ENCODE measurements around the gene CMTR1. TPM values are rescaled to one million over a fixed set of nuclear protein-coding genes. Genes with fewer than 3 reads are reported as not detected.

Gene CMTR1
- total RNA-seq, 2 donors from 2014 or later, result 28.1 to 147 TPM

DNA sequence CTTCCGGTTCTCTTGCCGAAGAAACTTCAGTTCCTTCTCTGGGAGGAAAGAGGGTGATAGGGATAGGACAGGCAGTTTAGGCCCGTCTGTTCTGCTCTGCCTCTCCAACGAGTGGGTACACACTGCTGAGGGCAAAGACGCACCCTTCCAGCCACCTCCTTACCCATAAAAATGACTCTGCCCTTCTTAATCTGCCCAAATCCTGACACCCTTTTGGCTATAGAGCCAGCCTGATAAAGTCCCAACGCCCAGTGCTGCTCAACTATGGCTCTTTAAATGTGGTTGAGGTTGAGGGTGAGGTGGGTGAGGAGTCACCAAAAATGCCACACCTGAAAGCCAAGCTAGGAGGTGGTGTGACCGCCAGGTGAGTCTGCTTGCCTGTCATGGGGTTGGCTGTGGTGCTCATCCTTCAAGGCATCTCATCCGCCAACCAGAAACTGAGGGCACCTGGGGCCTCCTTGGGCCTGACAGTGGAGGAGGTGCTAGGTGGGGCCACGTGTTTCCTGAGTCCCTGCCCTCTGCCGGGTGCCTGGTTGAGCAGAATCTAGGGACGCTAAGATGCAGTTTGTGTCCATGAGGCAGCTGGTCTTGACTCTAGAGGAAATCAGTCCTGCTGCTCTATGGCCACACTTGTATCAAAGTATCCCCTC lies 50.4 kb downstream of the CMTR1 start:
- Histone ChIP-seq H3K36me3 (no peaks in the 10 kb centered on the region), H3K9me3 (no peaks in the 10 kb centered on the region), H3K27me3 (replicated peaks; ENCODE audit: insufficient read depth) (no peaks in the 10 kb centered on the region), H3K4me1 (replicated peaks) (peaks cover 3% of the 10 kb centered on the region), H3K27ac (no peak overlapping the region), H3K4me3 (no peak overlapping the region)
- no peak for TF ChIP-seq POLR2A (IDR thresholded peaks at IDR 0.05)
- TF ChIP-seq, protein P1, sequence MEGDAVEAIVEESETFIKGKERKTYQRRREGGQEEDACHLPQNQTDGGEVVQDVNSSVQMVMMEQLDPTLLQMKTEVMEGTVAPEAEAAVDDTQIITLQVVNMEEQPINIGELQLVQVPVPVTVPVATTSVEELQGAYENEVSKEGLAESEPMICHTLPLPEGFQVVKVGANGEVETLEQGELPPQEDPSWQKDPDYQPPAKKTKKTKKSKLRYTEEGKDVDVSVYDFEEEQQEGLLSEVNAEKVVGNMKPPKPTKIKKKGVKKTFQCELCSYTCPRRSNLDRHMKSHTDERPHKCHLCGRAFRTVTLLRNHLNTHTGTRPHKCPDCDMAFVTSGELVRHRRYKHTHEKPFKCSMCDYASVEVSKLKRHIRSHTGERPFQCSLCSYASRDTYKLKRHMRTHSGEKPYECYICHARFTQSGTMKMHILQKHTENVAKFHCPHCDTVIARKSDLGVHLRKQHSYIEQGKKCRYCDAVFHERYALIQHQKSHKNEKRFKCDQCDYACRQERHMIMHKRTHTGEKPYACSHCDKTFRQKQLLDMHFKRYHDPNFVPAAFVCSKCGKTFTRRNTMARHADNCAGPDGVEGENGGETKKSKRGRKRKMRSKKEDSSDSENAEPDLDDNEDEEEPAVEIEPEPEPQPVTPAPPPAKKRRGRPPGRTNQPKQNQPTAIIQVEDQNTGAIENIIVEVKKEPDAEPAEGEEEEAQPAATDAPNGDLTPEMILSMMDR (IDR thresholded peaks at IDR 0.05), result no peak
- TF ChIP-seq POLR2AphosphoS5 (IDR thresholded peaks at IDR 0.05), result no peak
- 87% methylated on average over 11 of the region's 11 CpGs for WGBS
- DNase-seq (ENCODE audit: low spot score), result no peak
- intact Hi-C loops (cut with DNase I), result loop anchor here (5.0 kb wide), 1 partner anchor 209 kb away; no protein-coding TSS in a partner anchor

GRCh38 chr6:37483917-37484785 lies 51.1 kb downstream of the CMTR1 start:
- 44% methylated on average over 20 of the region's 20 CpGs for WGBS

DNA sequence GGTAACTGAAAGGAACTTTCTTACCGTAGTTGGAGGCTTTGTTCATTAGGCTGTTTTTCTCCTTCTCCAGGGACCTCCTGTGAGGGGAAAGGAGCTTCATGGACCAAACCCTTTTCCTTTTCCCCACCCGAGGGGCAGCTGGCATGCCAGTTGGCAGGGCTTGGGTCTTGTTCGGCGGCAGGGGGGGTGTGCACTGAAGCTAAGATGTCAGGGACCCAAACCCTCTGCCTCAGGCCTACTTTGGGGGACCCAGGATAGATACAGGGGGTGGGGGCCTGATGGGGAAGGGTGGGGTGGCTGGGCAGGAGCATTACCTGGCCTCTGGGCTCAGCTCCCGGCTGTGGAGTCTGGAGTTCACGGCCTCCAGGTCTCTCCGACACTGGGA lies 51.8 kb downstream of the CMTR1 start:
- H3K4me3 ChIP-seq, result no peak overlapping the region
- no peak overlapping the region for H3K27ac ChIP-seq
- peaks cover 3% of the 10 kb centered on the region for H3K4me1 ChIP-seq (replicated peaks)
- H3K9me3 ChIP-seq, result no peaks in the 10 kb centered on the region
- DNase-seq (ENCODE audit: low spot score), result no peak
- H3K36me3 ChIP-seq, result no peaks in the 10 kb centered on the region
- H3K27me3 ChIP-seq (replicated peaks; ENCODE audit: insufficient read depth), result no peaks in the 10 kb centered on the region
- TF ChIP-seq, protein P1 (IDR thresholded peaks at IDR 0.05), result no peak
- TF ChIP-seq POLR2AphosphoS5 (IDR thresholded peaks at IDR 0.05) (no peak), POLR2A (IDR thresholded peaks at IDR 0.05) (no peak)
- intact Hi-C loops (cut with DNase I), result loop anchor here (5.0 kb wide), 1 partner anchor 208 kb away; no protein-coding TSS in a partner anchor
- WGBS, result 94% methylated on average over 7 of the region's 7 CpGs

More at GRCh38 chr6:37483917-37484785, 51.1 kb downstream of the CMTR1 start:
- peak; percentile 49 for DNase-seq (ENCODE audit: low spot score)
- TF ChIP-seq, protein P1 (IDR thresholded peaks at IDR 0.05), result peak; percentile 80 to 85 (median 83)
- TF ChIP-seq POLR2AphosphoS5 (IDR thresholded peaks at IDR 0.05), result no peak
- no peaks in the 10 kb centered on the region for H3K27me3 ChIP-seq (replicated peaks; ENCODE audit: insufficient read depth)
- H3K4me1 ChIP-seq (replicated peaks), result peaks cover 3% of the 10 kb centered on the region
- no peaks in the 10 kb centered on the region for H3K9me3 ChIP-seq
- no peaks in the 10 kb centered on the region for H3K36me3 ChIP-seq
- H3K4me3 ChIP-seq, result no peak overlapping the region
- no peak overlapping the region for H3K27ac ChIP-seq
- intact Hi-C loops (cut with DNase I), result loop anchor here (5.0 kb wide), 1 partner anchor 208 kb away; no protein-coding TSS in a partner anchor

- DNase-seq (ENCODE audit: low spot score), result no peak
- peaks cover 3% of the 10 kb centered on the region for H3K4me1 ChIP-seq (replicated peaks)
- TF ChIP-seq, protein P1 (IDR thresholded peaks at IDR 0.05), result peak in 1 of 4 experiments; percentile 7
- TF ChIP-seq POLR2A (IDR thresholded peaks at IDR 0.05), result no peak
- no peaks in the 10 kb centered on the region for H3K27me3 ChIP-seq (replicated peaks; ENCODE audit: insufficient read depth)
- 71% methylated on average over 10 of the region's 10 CpGs for WGBS
- intact Hi-C loops (cut with DNase I), result no loop called here
- no peaks in the 10 kb centered on the region for H3K9me3 ChIP-seq
- no peaks in the 10 kb centered on the region for H3K36me3 ChIP-seq
- no peak overlapping the region for H3K4me3 ChIP-seq
- H3K27ac ChIP-seq, result no peak overlapping the region
Observed at GRCh38 chr6:37485291-37485702, 52.3 kb downstream of the CMTR1 start.

All from prostate gland (tissue), 2 donors.